Epithelial cell of proximal tubule (primary cell): ENCODE measurements around the gene OR7A17. TPM values are rescaled to one million over a fixed set of nuclear protein-coding genes. Genes with fewer than 3 reads are reported as not detected.
A peak's percentile ranks its signal among the peaks of the same experiment; 100 is the strongest.

Experiments used
- DNase-seq: peaks from one replicate; pipeline ENCODE4 v3.0.0-alpha.2; 2011; ENCODE audit warnings: low read depth
- H3K4me3 ChIP-seq: 2 replicates; pipeline ENCODE4 v1.5.1; 2011; ENCODE audit warnings: low read depth, mild to moderate bottlenecking, low read length
- total RNA-seq: library from RNA; depleted of rRNA; stranded (reverse); fragments of >200 nt; gene quantifications from 2 replicates; pipeline ENCODE4 v1.2.3, GENCODE V29; 2015
- TF ChIP-seq, protein P1 (sequence below): conservative IDR thresholded peaks from 2 replicates; pipeline ENCODE4 v1.5.1; 2012; ENCODE audit warnings: low read depth, mild to moderate bottlenecking, low read length

Gene OR7A17
- total RNA-seq, 1 donor from 2014 or later: not detected

- DNase-seq: no peak
- H3K4me3 ChIP-seq: no peak overlapping the region
- TF ChIP-seq, protein P1, sequence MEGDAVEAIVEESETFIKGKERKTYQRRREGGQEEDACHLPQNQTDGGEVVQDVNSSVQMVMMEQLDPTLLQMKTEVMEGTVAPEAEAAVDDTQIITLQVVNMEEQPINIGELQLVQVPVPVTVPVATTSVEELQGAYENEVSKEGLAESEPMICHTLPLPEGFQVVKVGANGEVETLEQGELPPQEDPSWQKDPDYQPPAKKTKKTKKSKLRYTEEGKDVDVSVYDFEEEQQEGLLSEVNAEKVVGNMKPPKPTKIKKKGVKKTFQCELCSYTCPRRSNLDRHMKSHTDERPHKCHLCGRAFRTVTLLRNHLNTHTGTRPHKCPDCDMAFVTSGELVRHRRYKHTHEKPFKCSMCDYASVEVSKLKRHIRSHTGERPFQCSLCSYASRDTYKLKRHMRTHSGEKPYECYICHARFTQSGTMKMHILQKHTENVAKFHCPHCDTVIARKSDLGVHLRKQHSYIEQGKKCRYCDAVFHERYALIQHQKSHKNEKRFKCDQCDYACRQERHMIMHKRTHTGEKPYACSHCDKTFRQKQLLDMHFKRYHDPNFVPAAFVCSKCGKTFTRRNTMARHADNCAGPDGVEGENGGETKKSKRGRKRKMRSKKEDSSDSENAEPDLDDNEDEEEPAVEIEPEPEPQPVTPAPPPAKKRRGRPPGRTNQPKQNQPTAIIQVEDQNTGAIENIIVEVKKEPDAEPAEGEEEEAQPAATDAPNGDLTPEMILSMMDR: no peak
Observed at GRCh38 chr19:14889994-14890642, 4.2 kb upstream of the OR7A17 start.

- H3K4me3 ChIP-seq: no peak overlapping the region
- DNase-seq: no peak
Observed at GRCh38 chr19:14871619-14872230, 14.2 kb downstream of the OR7A17 start.

GRCh38 chr19:14868497-14868896 is 17.4 kb downstream of the OR7A17 start:
- no peak for DNase-seq
- TF ChIP-seq, protein P1: no peak
- H3K4me3 ChIP-seq: no peak overlapping the region

More at GRCh38 chr19:14871619-14872230, 14.2 kb downstream of the OR7A17 start:
- TF ChIP-seq, protein P1: peak; percentile 50

GRCh38 chr19:14848822-14849221 is 37.1 kb downstream of the OR7A17 start, which contains the start of gene OR7A10:
TSS of gene OR7A10 (minus strand) at chr19:14848922. CDS start at chr19:14841877, 7,045 bp downstream.
- no peak within 1 kb of the TSS for H3K4me3 ChIP-seq
- DNase-seq: no peak
- TF ChIP-seq, protein P1: no peak

DNA sequence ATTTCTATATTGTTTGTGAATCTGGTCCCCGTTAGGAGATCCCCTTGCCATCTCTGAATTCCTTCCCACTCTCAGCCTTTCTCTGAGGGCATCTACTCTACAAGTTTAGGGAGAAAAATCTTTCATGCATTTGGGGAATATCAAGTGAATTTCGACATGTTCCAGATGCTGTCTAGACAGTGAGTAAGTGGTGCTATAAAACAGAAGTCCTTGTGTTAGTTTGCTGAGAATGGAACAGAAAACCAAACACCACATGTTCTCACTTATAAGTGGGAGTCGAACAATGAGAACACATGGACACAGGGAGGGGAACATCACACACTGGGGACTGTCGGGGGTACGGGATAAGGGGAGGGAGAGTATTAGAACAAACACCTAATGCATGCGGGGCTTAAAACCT is 42.4 kb downstream of the OR7A17 start:
- TF ChIP-seq, protein P1: no peak
- no peak overlapping the region for H3K4me3 ChIP-seq
- no peak for DNase-seq

DNA sequence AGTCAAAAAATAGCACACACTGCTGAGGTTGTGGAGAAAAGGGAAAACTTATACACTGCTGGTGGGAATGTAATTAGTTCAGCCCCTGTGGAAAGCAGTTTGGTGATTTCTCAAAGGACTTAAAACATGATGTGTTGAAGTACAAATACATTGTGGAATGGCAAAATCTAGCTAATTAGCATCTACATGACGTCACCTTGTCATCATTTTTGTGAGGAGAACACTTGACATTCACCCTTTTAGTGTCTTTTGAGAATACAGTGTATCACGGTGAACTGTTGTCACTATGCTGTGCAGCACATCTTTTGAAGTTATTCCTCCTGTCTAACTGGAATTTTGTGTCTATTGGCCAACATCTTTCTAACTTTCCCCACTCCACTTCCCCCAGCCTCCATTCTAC is 42.8 kb downstream of the OR7A17 start:
- H3K4me3 ChIP-seq: no peak overlapping the region
- DNase-seq: no peak
- TF ChIP-seq, protein P1: no peak

GRCh38 chr19:14840206-14840605 is 45.7 kb downstream of the OR7A17 start:
- H3K4me3 ChIP-seq: no peak overlapping the region
- DNase-seq: no peak
- TF ChIP-seq, protein P1: no peak
